ENCODE data around the gene FOXK2. TPM values are rescaled to one million over a fixed set of nuclear protein-coding genes. Genes with fewer than 3 reads are reported as not detected.
A peak's percentile ranks its signal among the peaks of the same experiment; 100 is the strongest.

The FOXK2 gene
- total and polyA plus RNA-seq, 2 of the 8 experiments (the other 6 are each of a cell fraction or from before 2014, with no cell fraction given), result 34.7 to 64.9 TPM

DNA sequence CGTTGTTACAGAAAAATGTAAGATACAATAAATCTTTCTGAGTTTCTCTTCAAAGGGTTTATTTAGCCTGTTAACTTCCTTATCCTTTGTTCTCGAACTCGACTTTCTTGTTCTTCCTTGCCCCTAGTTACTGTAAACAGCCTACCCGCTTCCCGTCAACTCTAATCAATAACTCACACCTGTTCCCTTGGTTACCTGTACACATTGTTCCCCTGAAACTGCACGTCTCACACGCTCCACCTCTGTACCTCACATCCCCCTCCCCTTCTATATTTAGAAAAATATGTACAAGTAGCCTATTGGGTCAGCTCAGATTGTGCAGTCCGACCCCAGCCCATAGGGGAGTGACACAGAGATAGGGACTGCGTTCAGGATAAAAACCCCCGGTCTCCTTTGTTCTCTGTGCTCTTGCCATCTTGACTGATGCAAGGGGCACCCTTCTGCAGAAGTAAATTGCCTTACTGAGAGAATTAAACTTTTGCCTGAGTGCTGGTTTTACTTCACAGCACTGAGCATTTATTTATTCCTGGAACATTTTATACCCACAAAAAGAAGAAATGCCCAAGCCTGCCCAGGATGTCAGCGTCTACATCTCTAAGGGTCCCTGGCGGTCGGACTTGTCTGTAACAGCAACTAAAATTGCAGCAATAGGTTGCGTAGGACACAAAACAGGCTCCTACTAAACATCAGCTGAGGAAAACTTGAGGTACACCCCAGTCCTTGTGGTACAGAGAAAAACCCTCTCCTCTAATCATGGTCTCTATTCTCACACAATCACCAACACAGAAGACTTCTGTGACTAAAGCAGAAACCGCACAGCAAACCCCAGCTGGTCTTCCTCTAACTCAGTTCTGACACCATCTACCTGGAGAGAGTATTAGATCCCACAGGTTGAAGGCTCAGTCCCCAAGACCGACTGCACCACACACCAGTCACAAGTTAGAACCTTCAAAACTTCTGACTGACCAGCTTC is 117.4 kb downstream of the FOXK2 start:
- Histone ChIP-seq H2BK12ac (ENCODE audit: low read depth, low read length) (no peak overlapping the region), H3K56ac (replicated peaks; ENCODE audit: insufficient read length, low read depth, low read length) (no peak overlapping the region), H2AK5ac (ENCODE audit: low read depth, low read length) (no peak overlapping the region), H3K4me1 (replicated peaks in 1 of 4; ENCODE audit: control insufficient read depth in 3 of 4, insufficient read depth in 4 of 4, low read length in 3 of 4) (peaks cover 0 to 5% (median under 1%) of the 10 kb centered on the region in 4 experiments; a peak in 1 of 7 replicates), H2BK20ac (ENCODE audit: low read length) (no peak overlapping the region), H4K91ac (replicated peaks; ENCODE audit: insufficient read length, low read length) (no peak overlapping the region), H3K23me2 (ENCODE audit: low read depth, low read length) (no peaks in the 10 kb centered on the region), H3K9me3 (ENCODE audit: insufficient read depth in 2 of 2, low read depth in 1 of 2, low read length in 1 of 2) (no peaks in the 10 kb centered on the region), H3K36me3 (ENCODE audit: control insufficient read depth in 2 of 4, insufficient read depth in 4 of 4, low read length in 3 of 4) (peaks cover 3 to 21% (median 9%) of the 10 kb centered on the region in 4 experiments; a peak in 6 of 8 replicates), H3K4ac (replicated peaks; ENCODE audit: insufficient read length, low read depth, low read length) (no peak overlapping the region), H2BK5ac (ENCODE audit: low read depth, low read length) (no peak overlapping the region; the same call in 1 of the 2 replicates), H4K8ac (ENCODE audit: extremely low read depth, insufficient read depth, low read length) (no peak overlapping the region), H2BK15ac (ENCODE audit: low read length) (no peak overlapping the region), H3K14ac (ENCODE audit: insufficient read length) (no peak overlapping the region), H3K9ac (replicated peaks in 1 of 4; ENCODE audit: extremely low read depth in 1 of 4, low read depth in 3 of 4, low read length in 3 of 4) (no peak overlapping the region), H3K27me3 (replicated peaks in 1 of 4; ENCODE audit: control insufficient read depth in 3 of 4, extremely low read depth in 1 of 4, insufficient read depth in 3 of 4, low read length in 3 of 4) (no peaks in the 10 kb centered on the region), H3K4me2 (ENCODE audit: insufficient read depth in 1 of 2, low read depth in 2 of 2, low read length in 2 of 2) (no peak overlapping the region), H3K79me1 (ENCODE audit: low read depth, low read length) (peaks cover 5% of the 10 kb centered on the region), H4K5ac (ENCODE audit: insufficient read length, low read depth, low read length) (no peak overlapping the region), H4K20me1 (replicated peaks in 1 of 2; ENCODE audit: control insufficient read depth in 1 of 2, insufficient read depth in 2 of 2, low read length in 2 of 2) (peaks cover 8 to 20% of the 10 kb centered on the region in 2 experiments), H3K4me3 (ENCODE audit: extremely low read depth in 1 of 4, insufficient read depth in 2 of 4, low read depth in 3 of 4, low read length in 4 of 4) (no peak overlapping the region), H2BK120ac (replicated peaks; ENCODE audit: low read depth, low read length) (no peak overlapping the region), H3K18ac (ENCODE audit: extremely low read depth, low read length) (no peak overlapping the region), H2AFZ (ENCODE audit: low read length) (no peak overlapping the region), H3K27ac (ENCODE audit: low read depth, low read length) (0 out of 2 replicates have a peak overlapping the region, but pooled peaks have one; percentile 14), H3K79me2 (ENCODE audit: control insufficient read depth in 1 of 2, insufficient read depth in 2 of 2, low read length in 2 of 2) (peaks cover 14 to 81% of the 10 kb centered on the region in 2 experiments; a peak in 3 of 4 replicates), H3K23ac (ENCODE audit: insufficient read length) (no peak overlapping the region)
- DNase-seq (ENCODE audit: low read depth in 1 of 2, low spot score in 2 of 2) (no peak), FAIRE-seq (no peak)
- POLR2A ChIA-PET (ENCODE audit: partially characterized antibody), result interaction anchor here (0.8 to 0.9 kb wide), 2 partner anchors 14 to 23 kb away, joined by 3 read pairs; no protein-coding TSS in a partner anchor
- no peak for TF ChIP-seq CTBP2 (IDR thresholded peaks at IDR 0.05; ENCODE audit: borderline replicate concordance, insufficient read depth, insufficient read length, low read length)
- 90 to 100% methylated on average over 1 to 16 of the region's 16 CpGs for WGBS, 2 experiments (ENCODE audit: extremely low coverage in 1 of 2, insufficient coverage in 1 of 2, insufficient read length in 1 of 2, insufficient replicate concordance in 2 of 2, low coverage in 1 of 2, low lambda C conversion rate in 2 of 2, missing lambda C conversion rate in 1 of 2)
- CTCF ChIA-PET (ENCODE audit: partially characterized antibody), result interaction anchor here (0.9 to 1.2 kb wide), 3 partner anchors 21 to 41 kb away, joined by 3 to 4 read pairs (median 3); no protein-coding TSS in a partner anchor
